Lung (tissue), 12 donors: ENCODE results near the gene PRMT7. TPM values are rescaled to one million over a fixed set of nuclear protein-coding genes. Genes with fewer than 3 reads are reported as not detected.

Experiments
- ATAC-seq: fragments of 200-7000 bp; cut with Tn5 transposase; one replicate; pipeline ENCODE4 v1.9.1; 2020; ENCODE audit warnings: moderate number of reproducible peaks; ENCODE audit not compliant: insufficient read depth, low FRiP score
- DNase-seq, 3 donors: peaks; one replicate each; pipeline ENCODE4 v3.0.0-alpha.2; 2013 to 2017
- H3K27ac ChIP-seq, 2 donors: one replicate each; pipeline ENCODE4 v1.5.1; 2013; ENCODE audit warnings: mild to moderate bottlenecking in 2 of 2, moderate library complexity in 2 of 2, control low read depth in 1 of 2, inconsistent platforms in 1 of 2, low read depth in 1 of 2, low read length in 1 of 2
- H3K27me3 ChIP-seq, 3 donors: one replicate each; pipeline ENCODE4 v1.5.1; 2013; ENCODE audit warnings: low read length in 2 of 3; ENCODE audit not compliant: control insufficient read depth in 3 of 3, insufficient read depth in 3 of 3
- H3K36me3 ChIP-seq, 4 donors: one replicate each; pipeline ENCODE4 v1.5.1; 2013; ENCODE audit warnings: low read length in 4 of 4, mild to moderate bottlenecking in 1 of 4, moderate library complexity in 1 of 4; ENCODE audit not compliant: control insufficient read depth in 4 of 4, insufficient read depth in 4 of 4
- H3K4me1 ChIP-seq, 5 donors: one replicate each; pipeline ENCODE4 v1.5.1; 2013; ENCODE audit warnings: low read length in 5 of 5, mild to moderate bottlenecking in 2 of 5, moderate library complexity in 1 of 5; ENCODE audit not compliant: control insufficient read depth in 5 of 5, insufficient read depth in 5 of 5
- H3K4me3 ChIP-seq: one replicate; pipeline ENCODE4 v1.5.1; 2013; ENCODE audit warnings: mild to moderate bottlenecking, control low read depth, moderate library complexity
- H3K9ac ChIP-seq, 2 donors: one replicate each; pipeline ENCODE4 v1.5.1; 2013; ENCODE audit warnings: low read length in 2 of 2, control low read depth in 1 of 2; ENCODE audit not compliant: insufficient read depth in 1 of 2
- H3K9me3 ChIP-seq, 4 donors: one replicate each; pipeline ENCODE4 v1.5.1; 2013; ENCODE audit warnings: low read length in 3 of 4, mild to moderate bottlenecking in 1 of 4, moderate library complexity in 1 of 4; ENCODE audit not compliant: control insufficient read depth in 4 of 4, insufficient read depth in 3 of 4
- CTCF ChIP-seq: IDR thresholded peaks from 2 replicates; pipeline ENCODE4 v1.5.1; 2012; ENCODE audit warnings: mild to moderate bottlenecking; ENCODE audit errors: control extremely low read depth, extremely low read depth
- WGBS, 2 donors: extraction: QIAGEN DNeasy Blood & Tissue Kit; methylation state at CpG; one replicate each; pipeline ENCODE4 v1.1.7; 2013; 5-methylcytosine and 5-hydroxymethylcytosine counted together
- polyA plus RNA-seq, 2 donors: library from polyadenylated mRNA; stranded (reverse); fragments of 200-250 nt; gene quantifications; one replicate each; pipeline ENCODE4 v1.2.1, GENCODE V29; 2013
- total RNA-seq, 2 donors: library from RNA; depleted of rRNA in 1 of 2; stranded (reverse); fragments of >200 nt in 1 of 2; gene quantifications; one replicate each; pipeline ENCODE4 v1.2.1, GENCODE V29; 2014 to 2021
- donor health status: control.
- donor health status: control.
- donor health status: Bipolar disorder and iron deficiency.
- donor health status: healthy.
- donor health status: DM: yes; HTN: yes; CAD: no.

PRMT7 gene
- total and polyA plus RNA-seq, 4 donors: 20.3 to 55.5 (median 38.4) TPM

GRCh38 chr16:68309799-68310198 is 1.0 kb upstream of the PRMT7 start:
- Histone ChIP-seq H3K27ac (peak overlapping the region in 1 of 2 donors; percentile 82), H3K4me1 (peaks cover 3 to 18% (median 8%) of the 10 kb centered on the region in 5 donors), H3K4me3 (peak overlapping the region; percentile 66), H3K9me3 (no peaks in the 10 kb centered on the region), H3K36me3 (peaks cover 5 to 21% (median 13%) of the 10 kb centered on the region in 4 donors), H3K9ac (peak overlapping the region; percentile 54 to 68), H3K27me3 (no peaks in the 10 kb centered on the region)
- no peak for TF ChIP-seq CTCF
- DNase-seq (no peak), ATAC-seq (no peak)
- WGBS, 2 donors: 31 to 40% methylated on average over 6 of the region's 6 CpGs

- Histone ChIP-seq H3K9ac (peak overlapping the region; percentile 54 to 68), H3K9me3 (no peaks in the 10 kb centered on the region), H3K27ac (peak overlapping the region; percentile 82 to 88), H3K4me3 (peak overlapping the region; percentile 66), H3K36me3 (peaks cover 5 to 15% (median 8%) of the 10 kb centered on the region in 4 donors), H3K4me1 (peaks cover 3 to 18% (median 8%) of the 10 kb centered on the region in 5 donors), H3K27me3 (no peaks in the 10 kb centered on the region)
- no peak for TF ChIP-seq CTCF
- ATAC-seq (peak; percentile 45), DNase-seq (no peak)
- WGBS, 2 donors: 0% methylated on average over 28 to 29 of the region's 29 CpGs
Measured at GRCh38 chr16:68310437-68310773, 414 bp upstream of the PRMT7 start.

GRCh38 chr16:68313116-68313515 is 2.3 kb downstream of the PRMT7 start:
- Histone ChIP-seq H3K4me1 (peaks cover 3 to 18% (median 8%) of the 10 kb centered on the region in 5 donors), H3K9me3 (no peaks in the 10 kb centered on the region), H3K27me3 (no peaks in the 10 kb centered on the region), H3K36me3 (peaks cover 3 to 11% (median 6%) of the 10 kb centered on the region in 4 donors), H3K4me3 (no peak overlapping the region), H3K27ac (no peak overlapping the region), H3K9ac (peak overlapping the region in 1 of 2 donors; percentile 31)
- WGBS, 2 donors: 87 to 95% methylated on average over 4 of the region's 4 CpGs
- ATAC-seq (no peak), DNase-seq (no peak)
- TF ChIP-seq CTCF: no peak
